Epithelial cell of prostate (primary cell): ENCODE data around the gene CARD8.
"Not testable (repeated sequence)": the region's sequence is repeated elsewhere in the genome, so short reads cannot be mapped to it uniquely, and the experiment has no call there.

ENCODE experiments used
- DNase-seq: peaks from one replicate; pipeline ENCODE4 v3.0.0-alpha.2; 2011; ENCODE audit warnings: low read depth, low spot score
- H3K27ac ChIP-seq: fragments of 450-650 bp; 2 replicates; pipeline ENCODE4 v1.5.1; 2017; ENCODE audit warnings: mild to moderate bottlenecking

CARD8 gene

DNA sequence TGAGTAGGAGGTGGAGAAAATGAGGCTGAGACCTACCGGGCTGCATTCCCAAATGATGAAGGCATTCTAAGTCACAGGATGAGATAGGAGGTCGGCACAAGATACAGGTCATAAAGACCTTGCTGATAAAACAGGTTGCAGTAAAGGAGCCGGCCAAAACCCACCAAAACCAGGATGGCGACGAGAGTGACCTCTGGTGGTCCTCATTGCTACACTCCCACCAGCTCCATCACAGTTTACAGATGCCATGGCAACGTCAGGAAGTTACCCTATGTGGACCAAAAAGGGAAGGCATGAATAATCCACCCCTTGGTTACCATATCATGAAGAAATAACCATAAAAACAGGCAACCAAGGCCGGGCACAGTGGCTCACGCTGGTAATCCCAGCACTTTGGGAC is 9.6 kb upstream of the CARD8 start:
- DNase-seq, H3K27ac ChIP-seq: not testable (repeated sequence)

DNA sequence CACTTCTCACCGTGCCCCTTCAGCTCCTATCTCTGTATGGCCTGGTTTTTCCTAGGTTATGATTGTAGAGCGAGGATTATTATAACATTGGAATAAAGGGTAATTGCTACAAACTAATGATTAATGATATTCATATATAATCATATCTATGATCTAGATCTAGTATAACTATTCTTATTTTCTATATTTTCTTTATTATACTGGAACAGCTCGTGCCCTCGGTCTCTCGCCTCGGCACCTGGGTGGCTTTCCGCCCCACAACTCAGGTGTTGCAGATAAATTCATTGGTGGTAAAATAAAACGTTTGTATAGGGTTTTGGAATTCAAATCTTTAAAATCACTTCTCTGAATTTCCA is 4.6 kb upstream of the CARD8 start:
- DNase-seq, H3K27ac ChIP-seq: not testable (repeated sequence)

- not testable (repeated sequence) for DNase-seq, H3K27ac ChIP-seq
These were observed 3.3 kb upstream of the CARD8 start for GRCh38 chr19:48258992-48259391.

DNA sequence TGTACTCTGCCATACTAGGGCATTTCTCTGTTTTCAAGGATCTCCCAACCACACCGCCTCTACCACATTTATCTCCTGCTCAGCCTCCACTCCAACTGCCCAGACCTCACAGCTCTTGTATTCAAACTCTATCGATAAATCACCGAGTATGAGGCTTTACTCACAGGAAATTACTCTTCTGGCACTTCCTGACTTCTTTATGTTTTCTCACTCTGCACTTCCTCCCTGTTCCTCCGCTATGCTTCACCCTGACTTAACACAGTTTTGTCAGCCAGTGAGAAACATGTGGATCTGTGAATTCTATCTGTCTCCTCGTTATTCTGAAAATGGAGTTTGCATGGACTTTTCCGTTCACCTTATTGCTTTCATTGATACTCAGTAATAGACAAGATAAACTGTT is 2.6 kb upstream of the CARD8 start:
- DNase-seq: no peak
- H3K27ac ChIP-seq: no peak overlapping the region

DNA sequence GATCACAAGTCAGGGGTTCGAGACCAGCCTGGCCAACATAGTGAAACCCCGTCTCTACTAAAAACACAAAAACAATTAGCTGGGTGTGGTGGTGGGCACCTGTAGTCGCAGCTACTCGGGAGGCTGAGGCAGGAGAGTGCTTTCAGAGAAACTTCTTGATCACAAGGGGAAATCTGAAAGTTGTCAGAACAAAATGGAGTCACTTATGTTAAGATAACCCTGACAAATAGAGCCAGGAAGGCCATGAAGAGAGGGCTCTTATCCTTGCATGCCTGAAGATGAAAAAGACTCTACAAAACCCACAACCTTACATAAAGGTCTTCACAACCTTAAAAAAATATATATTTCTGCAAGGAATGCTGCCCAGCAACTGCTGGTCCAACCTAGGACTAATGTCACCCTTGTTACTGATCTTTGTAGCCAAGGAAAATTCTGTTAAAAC is 1.2 kb downstream of the CARD8 start:
- no peak overlapping the region for H3K27ac ChIP-seq
- no peak for DNase-seq

GRCh38 chr19:48253999-48254398 is 1.7 kb downstream of the CARD8 start:
- DNase-seq: no peak
- H3K27ac ChIP-seq: no peak overlapping the region

DNA sequence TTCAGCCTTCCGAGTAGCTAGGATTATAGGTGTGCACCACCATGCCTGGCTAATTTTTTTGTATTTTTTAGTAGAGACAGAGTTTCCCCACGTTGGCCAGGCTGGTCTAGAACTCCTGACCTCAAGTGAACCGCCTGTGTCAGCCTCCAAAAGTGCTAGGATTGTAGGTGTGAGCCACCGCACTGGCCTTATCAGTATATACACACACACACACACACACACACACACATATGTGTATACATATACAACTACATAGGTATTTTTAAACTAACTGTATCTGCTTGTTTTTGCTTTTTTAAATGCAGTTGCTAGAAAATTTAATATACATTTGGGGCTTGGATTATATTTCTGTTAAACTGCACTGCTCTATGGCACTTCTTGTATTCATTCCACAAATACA is 3.1 kb downstream of the CARD8 start:
- no peak for DNase-seq
- no peak overlapping the region for H3K27ac ChIP-seq

DNA sequence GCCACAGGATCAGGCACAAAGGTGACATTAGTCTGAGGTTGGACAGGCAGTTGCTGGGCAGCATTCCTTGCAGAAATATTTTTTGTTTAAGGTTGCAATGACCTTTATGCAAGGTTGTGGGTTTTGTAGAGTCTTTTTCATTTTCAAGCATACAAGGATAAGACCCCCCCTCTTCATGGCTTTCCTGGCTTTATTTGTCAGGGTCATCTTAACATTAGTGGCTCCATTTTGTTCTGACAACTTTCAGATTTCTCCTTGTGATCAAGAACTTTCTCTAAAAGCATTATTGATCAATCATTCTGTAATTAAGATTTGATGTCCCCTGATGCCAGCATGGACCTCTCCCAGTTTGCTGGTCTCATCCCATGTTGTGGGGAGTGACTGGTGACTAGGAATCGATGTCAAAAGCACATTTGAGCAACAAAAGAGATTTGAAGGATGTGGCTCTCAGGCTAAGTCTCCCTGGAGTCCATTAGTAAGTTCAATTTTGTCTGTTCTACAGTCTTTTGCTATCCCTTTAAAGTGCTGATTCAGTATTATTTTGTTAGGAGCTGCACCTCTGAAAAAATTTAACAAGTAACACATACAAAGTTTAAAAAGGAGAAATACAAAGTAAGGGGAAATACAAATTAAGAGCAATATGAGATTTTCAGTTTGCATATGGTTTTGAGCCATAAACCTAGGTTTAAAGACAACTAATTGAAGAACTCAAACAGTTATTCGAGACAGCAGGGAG is 5.3 kb downstream of the CARD8 start:
- no peak overlapping the region for H3K27ac ChIP-seq
- no peak for DNase-seq

GRCh38 chr19:48249502-48250014 is 6.2 kb downstream of the CARD8 start:
- no peak overlapping the region for H3K27ac ChIP-seq
- DNase-seq: no peak

DNA sequence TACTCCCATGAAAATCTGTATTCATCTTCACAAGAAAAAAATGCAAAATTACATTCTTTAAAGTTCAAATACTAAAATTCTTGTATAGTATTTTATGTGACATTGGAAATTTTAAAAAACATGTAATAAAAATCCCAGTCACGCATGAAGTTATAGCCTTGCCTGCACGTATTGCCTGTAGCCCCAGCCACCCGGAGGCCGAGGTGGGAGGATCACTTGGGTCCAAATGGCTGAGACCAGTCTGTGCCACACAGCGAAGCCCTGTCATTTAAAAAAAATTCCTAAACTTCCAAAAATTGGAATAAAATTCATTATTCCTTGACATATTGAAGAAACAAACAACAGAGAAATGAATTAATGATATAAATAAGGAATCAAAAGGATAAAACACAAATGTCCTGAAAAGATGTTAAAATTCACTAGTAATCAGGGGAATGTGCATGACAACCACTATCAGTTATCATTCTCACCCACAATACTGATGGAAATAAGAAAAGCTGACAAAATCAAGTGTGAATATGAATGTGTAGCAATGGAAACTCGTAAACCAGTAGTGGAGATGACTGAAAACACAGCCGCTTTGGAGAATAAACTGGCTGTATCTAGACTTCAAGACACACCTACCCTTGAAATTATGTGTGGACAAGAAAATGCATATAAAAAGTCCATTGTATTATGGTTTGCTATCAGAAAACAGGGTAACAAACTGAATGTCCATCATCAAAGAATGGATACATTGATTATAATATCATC is 7.5 kb downstream of the CARD8 start:
- DNase-seq: no peak
- no peak overlapping the region for H3K27ac ChIP-seq

DNA sequence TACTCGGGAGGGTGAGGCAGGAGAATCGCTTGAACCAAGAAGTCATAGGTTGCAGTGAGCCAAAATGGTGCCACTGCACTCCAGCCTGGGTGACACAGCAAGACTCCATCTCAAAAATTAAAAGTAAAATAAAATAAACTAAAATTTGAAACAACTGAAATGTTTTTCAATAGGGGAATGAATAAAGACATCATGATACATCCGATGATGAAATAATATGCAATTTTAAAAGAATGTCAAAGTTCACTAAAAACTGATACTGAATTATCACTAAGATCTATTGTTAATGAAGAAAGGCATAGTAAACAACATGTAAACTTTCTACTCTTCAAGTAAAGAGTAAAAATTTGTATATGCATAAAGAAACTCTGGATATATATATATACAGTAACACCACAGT is 8.5 kb downstream of the CARD8 start:
- no peak for DNase-seq
- H3K27ac ChIP-seq: no peak overlapping the region

DNA sequence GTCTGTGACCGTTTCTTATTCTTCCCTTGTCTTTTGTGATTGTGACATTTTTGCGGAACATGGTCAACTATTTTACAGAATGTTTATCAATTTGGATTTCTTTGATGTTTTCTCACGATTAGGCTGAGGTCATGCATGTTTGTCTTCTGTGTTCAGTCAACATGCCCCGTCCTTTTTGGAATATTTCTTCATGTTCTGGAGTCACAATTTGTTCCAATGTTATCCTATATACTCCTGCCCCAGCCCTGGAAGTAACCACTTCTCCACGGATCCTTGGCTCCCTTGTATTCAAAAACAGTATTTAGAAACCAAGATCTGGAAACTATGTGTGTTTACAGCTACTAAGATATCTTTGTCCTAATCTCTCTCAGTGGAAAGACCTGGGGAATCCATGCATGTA is 9.6 kb downstream of the CARD8 start:
- H3K27ac ChIP-seq: no peak overlapping the region
- DNase-seq: no peak

GRCh38 chr19:48244281-48244680 is 11.4 kb downstream of the CARD8 start:
- H3K27ac ChIP-seq: peak overlapping the region; percentile 46
- DNase-seq: no peak

DNA sequence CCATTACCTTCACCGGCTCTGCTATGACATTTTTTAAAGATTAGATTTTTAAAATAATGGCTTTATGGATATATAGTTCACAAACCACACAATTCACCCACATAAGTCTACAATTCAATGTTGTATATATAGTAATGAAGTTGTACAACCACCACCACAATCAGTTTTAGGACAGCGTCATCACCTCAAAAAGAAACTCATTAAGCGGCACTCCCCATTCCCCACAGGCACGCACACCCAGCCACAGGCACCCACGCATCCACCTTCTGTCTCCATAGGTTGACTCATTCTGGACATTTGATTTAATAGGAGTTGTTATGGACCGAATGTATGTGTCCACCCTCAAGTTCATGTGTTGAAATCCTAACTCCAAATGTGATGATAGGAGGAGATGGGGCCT is 13.9 kb downstream of the CARD8 start:
- H3K27ac ChIP-seq, DNase-seq: not testable (repeated sequence)

DNA sequence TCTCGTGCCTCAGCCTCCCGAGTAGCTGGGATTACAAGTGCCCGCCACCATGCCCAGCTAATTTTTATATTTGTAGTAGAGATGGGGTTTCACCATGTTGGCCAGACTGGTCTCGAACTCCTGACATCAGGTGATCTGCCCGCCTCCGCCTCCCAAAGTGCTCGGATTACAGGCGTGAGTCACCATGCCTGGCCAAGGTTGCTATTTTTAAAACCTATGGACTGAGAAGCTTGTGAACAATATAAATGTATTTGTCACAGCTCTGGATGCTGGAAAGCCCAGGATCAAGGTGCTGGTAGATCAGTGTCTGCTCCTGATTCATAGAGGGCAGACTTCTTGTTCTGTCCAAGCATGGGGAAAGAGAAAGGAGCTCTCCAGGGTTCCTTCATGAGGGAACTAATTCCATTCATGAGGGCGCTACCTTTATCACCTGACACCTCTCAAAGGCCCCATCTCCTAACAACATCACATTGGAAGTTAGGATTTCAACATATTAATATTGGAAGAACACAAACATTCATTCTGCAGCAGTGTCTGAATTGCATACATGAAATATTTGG is 16.1 kb downstream of the CARD8 start:
- H3K27ac ChIP-seq: no peak overlapping the region
- no peak for DNase-seq

DNA sequence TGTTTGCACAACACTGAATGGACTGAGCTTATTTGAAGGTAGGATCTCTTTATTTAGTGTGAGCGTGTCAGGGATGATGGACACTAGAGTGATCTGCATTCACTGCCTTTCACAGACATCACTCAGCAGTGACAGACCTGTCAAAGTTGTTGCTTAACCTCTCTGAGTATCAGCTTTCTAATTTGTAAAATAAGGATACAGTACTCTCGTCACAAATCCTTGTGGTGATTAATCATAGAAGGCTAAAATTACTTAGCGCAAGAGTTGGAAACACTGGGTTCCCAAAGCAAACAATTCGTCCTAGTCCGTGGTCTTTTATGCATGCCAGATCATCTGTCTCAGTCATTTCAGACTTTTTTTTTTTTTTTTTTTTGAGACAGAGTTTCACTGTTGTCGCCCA is 16.6 kb downstream of the CARD8 start:
- no peak for DNase-seq
- H3K27ac ChIP-seq: no peak overlapping the region

DNA sequence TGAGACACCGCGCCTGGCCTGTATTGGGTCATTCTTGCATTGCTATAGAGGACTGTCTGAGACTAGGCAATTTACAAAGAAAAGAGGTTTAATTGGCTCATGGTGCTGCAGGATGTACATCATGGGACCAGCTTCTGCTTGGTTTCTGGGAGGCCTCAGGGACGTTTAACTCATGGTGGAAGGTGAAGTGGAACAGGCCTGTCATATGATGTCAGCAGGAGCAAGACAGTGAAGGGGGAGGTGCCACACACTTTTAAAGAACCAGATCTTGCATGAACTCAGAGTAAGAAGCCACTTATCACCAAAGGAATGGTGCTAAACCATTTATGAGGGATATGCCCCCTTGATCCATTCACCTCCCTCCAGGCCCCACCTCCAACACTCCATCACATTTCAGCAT is 18.7 kb downstream of the CARD8 start:
- DNase-seq: no peak
- H3K27ac ChIP-seq: no peak overlapping the region

- no peak overlapping the region for H3K27ac ChIP-seq
- no peak for DNase-seq
These were observed 25.1 kb downstream of the CARD8 start for GRCh38 chr19:48230555-48231129.

DNA sequence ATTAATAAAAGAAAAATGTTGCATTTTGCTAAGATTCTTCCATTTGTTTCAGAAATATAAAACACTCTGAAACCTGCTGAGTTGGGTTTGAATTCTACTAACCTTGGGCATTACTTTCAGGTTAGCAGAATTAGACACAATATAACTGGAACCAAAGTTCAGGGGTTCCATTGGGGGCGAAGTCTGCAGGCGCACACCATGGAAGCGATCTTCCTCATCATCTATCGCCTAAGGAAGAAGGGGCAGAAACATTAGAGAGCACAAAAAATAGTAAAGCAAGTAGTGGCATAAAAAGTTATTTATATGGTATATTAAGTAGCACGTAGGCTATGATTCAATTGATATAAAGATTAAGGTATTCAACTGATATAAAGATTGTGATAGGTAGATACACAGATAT is 34.1 kb downstream of the CARD8 start:
- DNase-seq: no peak
- H3K27ac ChIP-seq: no peak overlapping the region

GRCh38 chr19:48220784-48221183 is 34.9 kb downstream of the CARD8 start:
- not testable (repeated sequence) for H3K27ac ChIP-seq, DNase-seq

DNA sequence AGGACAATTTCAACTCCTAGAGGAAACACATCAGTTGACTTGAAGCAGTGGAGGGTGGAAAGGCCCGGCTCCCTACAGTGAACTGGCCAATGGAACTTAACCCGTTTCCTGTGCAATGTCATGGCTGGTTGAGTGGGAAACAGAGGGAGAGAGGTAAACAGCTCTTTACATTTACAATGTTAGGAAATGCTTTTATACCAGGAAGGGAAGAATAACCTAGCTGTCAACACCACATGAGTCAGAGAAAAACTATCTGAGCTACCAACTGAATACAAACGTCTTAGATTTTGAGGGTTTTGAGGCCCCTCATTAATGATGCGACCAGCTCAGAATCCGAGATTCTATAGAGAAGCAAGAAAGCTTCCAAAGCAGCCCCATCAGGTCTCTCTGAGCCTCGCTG is 36.7 kb downstream of the CARD8 start:
- no peak overlapping the region for H3K27ac ChIP-seq
- no peak for DNase-seq
